Posterior vena cava (tissue), 2 donors: ENCODE measurements around the gene PLEKHD1. TPM values are rescaled to one million over a fixed set of nuclear protein-coding genes. Genes with fewer than 3 reads are reported as not detected.
A peak's percentile ranks its signal among the peaks of the same experiment; 100 is the strongest.
"Not testable (repeated sequence)": the region's sequence is repeated elsewhere in the genome, so short reads cannot be mapped to it uniquely, and the experiment has no call there.

Source experiments
- DNase-seq: peaks from one replicate; pipeline ENCODE4 v3.0.0-alpha.2; 2020; ENCODE audit warnings: low spot score
- intact Hi-C, 2 donors: fragments of 100-400 bp; cut with DNase I; formaldehyde crosslinking; loops; one replicate each; pipeline versions ENCODE4 v1.14.1 to v1.14.2; 2022 to 2023
- long read RNA-seq, 2 donors: library from polyadenylated mRNA; unstranded; transcript quantifications; one replicate each; pipeline ENCODE4 v2.0.0, GENCODE V29; 2020 to 2021
- total RNA-seq, 2 donors: library from RNA; stranded (reverse); fragmentation: NEBNext Ultra II Directional; extraction: Animal tissue kit (Norgen Biotek cat#: 25700); gene quantifications; one replicate each; pipeline ENCODE4 v1.2.1, GENCODE V29; 2021
- donor health status: DM: yes; HTN: yes; CAD: no.
- donor health status: DM: yes; HTN: yes; CAD: no.

Gene PLEKHD1
- under 1 TPM; 0.10 to 0.14 TPM for total RNA-seq
- long read RNA-seq, donor 1, result 0 reads
- long read RNA-seq, donor 2, result 0 reads

- peak; percentile 78 for DNase-seq
- intact Hi-C loops, result no loop called here
Measured at GRCh38 chr14:69484444-69485314, at the start of gene PLEKHD1. Gene PLEKHD1 (plus strand): TSS chr14:69484728. CDS start chr14:69484966, 238 bp downstream.

- no peak for DNase-seq
- intact Hi-C loops, result no loop called here
Measured at GRCh38 chr14:69439521-69440270, 44.8 kb upstream of the PLEKHD1 start.

GRCh38 chr14:69441948-69442347 is 42.6 kb upstream of the PLEKHD1 start:
- intact Hi-C loops, result no loop called here
- DNase-seq, result no peak

- no peak for DNase-seq
- intact Hi-C loops, result no loop called here
Measured at GRCh38 chr14:69443296-69443805, 41.2 kb upstream of the PLEKHD1 start.

- intact Hi-C loops, result no loop called here
- no peak for DNase-seq
Measured at GRCh38 chr14:69449216-69449615, 35.3 kb upstream of the PLEKHD1 start.

- intact Hi-C loops, result no loop called here
- DNase-seq, result no peak
Measured at GRCh38 chr14:69451941-69452340, 32.6 kb upstream of the PLEKHD1 start.

GRCh38 chr14:69458350-69458749 is 26.2 kb upstream of the PLEKHD1 start:
- no peak for DNase-seq
- intact Hi-C loops, result no loop called here

- intact Hi-C loops, result no loop called here
- DNase-seq, result no peak
Measured at GRCh38 chr14:69459122-69459521, 25.4 kb upstream of the PLEKHD1 start.

GRCh38 chr14:69460093-69460701 is 24.3 kb upstream of the PLEKHD1 start:
- DNase-seq, result no peak
- intact Hi-C loops, result loop anchor here in 1 of 2 donors (10.0 kb wide), 1 partner anchor 215 kb away; no protein-coding TSS in a partner anchor

GRCh38 chr14:69464379-69464778 is 20.1 kb upstream of the PLEKHD1 start:
- intact Hi-C loops, result loop anchor here in 1 of 2 donors (10.0 kb wide), 1 partner anchor 220 kb away; no protein-coding TSS in a partner anchor
- no peak for DNase-seq

- intact Hi-C loops, result loop anchor here (5.0 to 10.0 kb wide), 2 partner anchors 220 to 223 kb away; no protein-coding TSS in a partner anchor
- no peak for DNase-seq
Measured at GRCh38 chr14:69464829-69465228, 19.7 kb upstream of the PLEKHD1 start.

GRCh38 chr14:69468949-69469348 is 15.6 kb upstream of the PLEKHD1 start:
- no peak for DNase-seq
- intact Hi-C loops, result loop anchor here (5.0 to 10.0 kb wide), 2 partner anchors 224 to 227 kb away; no protein-coding TSS in a partner anchor

- intact Hi-C loops, result no loop called here
- peak; percentile 55 for DNase-seq
Measured at GRCh38 chr14:69471436-69471835, 13.1 kb upstream of the PLEKHD1 start.

- intact Hi-C loops, result no loop called here
Measured at GRCh38 chr14:69471916-69472315, 12.6 kb upstream of the PLEKHD1 start.

GRCh38 chr14:69473260-69473659 is 11.3 kb upstream of the PLEKHD1 start:
- DNase-seq, result peak; percentile 11

More at GRCh38 chr14:69471916-69472315, 12.6 kb upstream of the PLEKHD1 start:
- peak; percentile 41 for DNase-seq

GRCh38 chr14:69473946-69474345 is 10.6 kb upstream of the PLEKHD1 start:
- intact Hi-C loops, result no loop called here
- no peak for DNase-seq

More at GRCh38 chr14:69473260-69473659, 11.3 kb upstream of the PLEKHD1 start:
- intact Hi-C loops, result no loop called here

GRCh38 chr14:69475194-69475818 is 9.2 kb upstream of the PLEKHD1 start:
- peak; percentile 59 for DNase-seq
- intact Hi-C loops, result no loop called here

- peak; percentile 10 for DNase-seq
- intact Hi-C loops, result not testable (repeated sequence)
Measured at GRCh38 chr14:69476824-69477450, 7.6 kb upstream of the PLEKHD1 start.
